ENCODE results near the gene NUFIP1.

NUFIP1 gene

GRCh38 chr13:44927968-44928367, 61.3 kb downstream of the NUFIP1 start:
- no peak for TF ChIP-seq EP300 (IDR thresholded peaks at IDR 0.05; ENCODE audit: borderline replicate concordance)
- no peak for TF ChIP-seq CEBPB (IDR thresholded peaks at IDR 0.05)
- no peak for TF ChIP-seq TAF1 (IDR thresholded peaks at IDR 0.05; ENCODE audit: low read depth)
- TF ChIP-seq CREB1 (IDR thresholded peaks at IDR 0.05; ENCODE audit: low read depth): no peak
- no peak for TF ChIP-seq ZBTB7A (IDR thresholded peaks at IDR 0.05; ENCODE audit: low read depth)
- no peak for TF ChIP-seq TCF12 (IDR thresholded peaks at IDR 0.05; ENCODE audit: low read depth)
- TF ChIP-seq MAX (IDR thresholded peaks at IDR 0.05): no peak
- TF ChIP-seq FOXM1 (IDR thresholded peaks at IDR 0.05; ENCODE audit: borderline replicate concordance, low read depth): no peak
- TF ChIP-seq NFIC (IDR thresholded peaks at IDR 0.05): no peak
- TF ChIP-seq, protein P1, sequence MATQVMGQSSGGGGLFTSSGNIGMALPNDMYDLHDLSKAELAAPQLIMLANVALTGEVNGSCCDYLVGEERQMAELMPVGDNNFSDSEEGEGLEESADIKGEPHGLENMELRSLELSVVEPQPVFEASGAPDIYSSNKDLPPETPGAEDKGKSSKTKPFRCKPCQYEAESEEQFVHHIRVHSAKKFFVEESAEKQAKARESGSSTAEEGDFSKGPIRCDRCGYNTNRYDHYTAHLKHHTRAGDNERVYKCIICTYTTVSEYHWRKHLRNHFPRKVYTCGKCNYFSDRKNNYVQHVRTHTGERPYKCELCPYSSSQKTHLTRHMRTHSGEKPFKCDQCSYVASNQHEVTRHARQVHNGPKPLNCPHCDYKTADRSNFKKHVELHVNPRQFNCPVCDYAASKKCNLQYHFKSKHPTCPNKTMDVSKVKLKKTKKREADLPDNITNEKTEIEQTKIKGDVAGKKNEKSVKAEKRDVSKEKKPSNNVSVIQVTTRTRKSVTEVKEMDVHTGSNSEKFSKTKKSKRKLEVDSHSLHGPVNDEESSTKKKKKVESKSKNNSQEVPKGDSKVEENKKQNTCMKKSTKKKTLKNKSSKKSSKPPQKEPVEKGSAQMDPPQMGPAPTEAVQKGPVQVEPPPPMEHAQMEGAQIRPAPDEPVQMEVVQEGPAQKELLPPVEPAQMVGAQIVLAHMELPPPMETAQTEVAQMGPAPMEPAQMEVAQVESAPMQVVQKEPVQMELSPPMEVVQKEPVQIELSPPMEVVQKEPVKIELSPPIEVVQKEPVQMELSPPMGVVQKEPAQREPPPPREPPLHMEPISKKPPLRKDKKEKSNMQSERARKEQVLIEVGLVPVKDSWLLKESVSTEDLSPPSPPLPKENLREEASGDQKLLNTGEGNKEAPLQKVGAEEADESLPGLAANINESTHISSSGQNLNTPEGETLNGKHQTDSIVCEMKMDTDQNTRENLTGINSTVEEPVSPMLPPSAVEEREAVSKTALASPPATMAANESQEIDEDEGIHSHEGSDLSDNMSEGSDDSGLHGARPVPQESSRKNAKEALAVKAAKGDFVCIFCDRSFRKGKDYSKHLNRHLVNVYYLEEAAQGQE (IDR thresholded peaks at IDR 0.05; ENCODE audit: low read depth): no peak
- TF ChIP-seq EGR1 (IDR thresholded peaks at IDR 0.05): no peak
- no peak for TF ChIP-seq TEAD4 (IDR thresholded peaks at IDR 0.05)
- no peak for TF ChIP-seq YY1 (IDR thresholded peaks at IDR 0.05; ENCODE audit: low read depth)

DNA sequence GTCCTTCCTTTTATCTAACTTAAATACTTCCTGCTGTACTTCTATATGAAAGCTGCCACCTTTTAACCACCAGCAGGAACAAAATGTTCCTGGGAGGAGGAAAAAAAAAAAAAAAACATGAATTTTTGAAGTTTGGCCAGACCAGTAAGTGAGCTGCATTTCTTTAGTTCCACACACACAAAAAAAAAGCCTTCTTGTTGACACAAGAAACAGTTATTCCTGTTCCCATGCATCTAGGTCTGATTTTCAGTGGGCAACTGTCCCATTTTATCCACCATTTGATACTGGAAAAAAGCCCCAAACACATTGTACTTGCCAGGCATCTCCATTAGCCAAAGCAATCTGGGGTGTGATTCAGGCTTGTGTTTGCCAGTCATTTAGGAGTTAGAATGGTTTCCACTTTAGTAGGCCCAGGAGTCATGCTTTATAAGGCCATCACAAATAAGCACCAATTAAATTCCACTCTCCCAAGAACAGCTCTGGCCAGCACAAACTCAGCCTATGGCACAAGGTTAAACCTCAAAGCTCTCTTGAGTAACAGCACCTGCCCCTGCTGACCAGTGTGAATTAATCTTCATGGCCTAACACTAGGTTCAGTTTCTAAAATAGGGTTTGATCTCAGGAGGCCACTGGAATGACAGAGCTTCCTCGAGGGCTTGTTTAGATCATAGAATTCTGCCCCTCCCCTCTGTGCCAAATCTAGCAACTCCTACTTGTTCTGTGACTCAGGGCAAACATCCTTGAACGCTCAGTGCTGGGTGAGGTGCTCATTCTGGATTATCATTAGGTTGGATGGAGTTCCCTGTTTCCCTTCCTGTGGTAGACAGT, 67.1 kb downstream of the NUFIP1 start:
- TF ChIP-seq USF1 (IDR thresholded peaks at IDR 0.05) (no peak), EP300 (IDR thresholded peaks at IDR 0.05; ENCODE audit: borderline replicate concordance) (no peak), EGR1 (IDR thresholded peaks at IDR 0.05) (no peak), NFIC (IDR thresholded peaks at IDR 0.05) (no peak)

GRCh38 chr13:44921246-44921877, 67.9 kb downstream of the NUFIP1 start:
- no peak for TF ChIP-seq FOXM1 (IDR thresholded peaks at IDR 0.05; ENCODE audit: borderline replicate concordance, low read depth)
- no peak for TF ChIP-seq TEAD4 (IDR thresholded peaks at IDR 0.05)
- TF ChIP-seq, protein P1 (IDR thresholded peaks at IDR 0.05; ENCODE audit: low read depth): no peak

DNA sequence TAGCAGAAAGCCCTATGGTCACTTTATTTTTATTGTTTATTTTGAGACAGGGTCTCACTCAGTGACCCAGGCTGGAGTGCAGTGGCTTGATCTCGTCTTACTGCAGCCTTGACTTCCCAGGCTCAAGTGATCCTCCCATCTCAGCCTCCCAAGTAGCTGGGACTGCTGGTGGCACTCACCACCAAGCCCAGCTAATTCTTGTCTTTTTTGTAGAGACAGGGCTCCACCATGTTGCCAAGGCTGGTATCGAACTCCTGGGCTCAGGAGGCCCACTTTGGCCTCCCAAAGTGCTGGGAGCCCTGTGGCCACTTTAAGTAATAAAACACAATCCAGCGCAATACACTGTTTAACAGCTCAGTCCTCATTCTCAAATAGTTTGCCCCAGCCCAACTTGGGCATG, 69.3 kb downstream of the NUFIP1 start:
- TF ChIP-seq RAD21 (IDR thresholded peaks at IDR 0.05; ENCODE audit: low read depth) (peak; percentile 31; the same call in 1 of the 2 replicates), NFIC (IDR thresholded peaks at IDR 0.05) (no peak)

DNA sequence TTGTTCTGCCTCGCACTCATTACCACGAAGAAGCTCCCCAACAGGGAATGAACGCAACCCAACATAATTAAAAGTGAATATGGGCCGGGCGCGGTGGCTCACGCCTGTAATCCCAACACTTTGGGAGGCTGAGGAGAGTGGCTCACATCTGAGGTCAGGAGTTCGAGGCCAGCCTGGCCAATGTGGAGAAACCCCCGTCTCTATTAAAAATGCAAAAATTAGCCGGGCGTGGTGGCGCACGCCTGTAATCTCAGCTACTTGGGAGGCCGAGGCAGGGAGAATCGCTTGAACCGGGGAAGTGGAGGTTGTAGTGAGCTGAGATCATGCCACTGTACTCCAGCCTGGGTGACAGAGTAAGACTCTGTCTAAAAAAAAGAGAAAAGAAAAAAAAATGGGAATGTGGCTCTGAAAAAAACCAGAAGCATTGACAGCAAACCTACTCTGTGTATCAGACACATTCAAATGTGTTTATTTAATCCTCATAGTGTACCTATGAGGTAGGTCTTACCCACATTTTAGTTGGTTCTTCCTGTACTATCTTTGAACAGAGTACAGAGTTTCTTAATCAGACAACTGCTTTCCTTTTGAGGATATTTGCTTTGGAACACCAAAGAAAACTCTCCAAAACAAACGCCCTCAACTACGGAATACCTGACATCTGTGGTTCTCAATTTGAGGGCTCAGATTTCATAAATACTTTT, 70.0 kb downstream of the NUFIP1 start:
- TF ChIP-seq EP300 (IDR thresholded peaks at IDR 0.05; ENCODE audit: borderline replicate concordance) (no peak), RAD21 (IDR thresholded peaks at IDR 0.05; ENCODE audit: low read depth) (no peak), CEBPB (IDR thresholded peaks at IDR 0.05) (no peak), MAX (IDR thresholded peaks at IDR 0.05) (no peak), FOXM1 (IDR thresholded peaks at IDR 0.05; ENCODE audit: borderline replicate concordance, low read depth) (no peak), TCF12 (IDR thresholded peaks at IDR 0.05; ENCODE audit: low read depth) (no peak)

GRCh38 chr13:44918326-44919103, 70.8 kb downstream of the NUFIP1 start:
- TF ChIP-seq TAF1 (IDR thresholded peaks at IDR 0.05; ENCODE audit: low read depth) (peak; percentile 66; the same call in 1 of the 2 replicates), EP300 (IDR thresholded peaks at IDR 0.05; ENCODE audit: borderline replicate concordance) (no peak; the same call in 1 of the 2 replicates), CEBPB (IDR thresholded peaks at IDR 0.05) (no peak), FOXM1 (IDR thresholded peaks at IDR 0.05; ENCODE audit: borderline replicate concordance, low read depth) (peak; percentile 34; the same call in 1 of the 2 replicates), RAD21 (IDR thresholded peaks at IDR 0.05; ENCODE audit: low read depth) (peak; percentile 54; the same call in 1 of the 2 replicates), CREB1 (IDR thresholded peaks at IDR 0.05; ENCODE audit: low read depth) (no peak), USF1 (IDR thresholded peaks at IDR 0.05) (no peak), TEAD4 (IDR thresholded peaks at IDR 0.05) (peak; percentile 81), YY1 (IDR thresholded peaks at IDR 0.05; ENCODE audit: low read depth) (0 out of 2 replicates have a peak, but pooled peaks have one; percentile 40), NFIC (IDR thresholded peaks at IDR 0.05) (0 out of 2 replicates have a peak, but pooled peaks have one; percentile 22), EGR1 (IDR thresholded peaks at IDR 0.05) (no peak), TCF12 (IDR thresholded peaks at IDR 0.05; ENCODE audit: low read depth) (0 out of 2 replicates have a peak, but pooled peaks have one; percentile 42), MAX (IDR thresholded peaks at IDR 0.05) (peak; percentile 93), ZBTB7A (IDR thresholded peaks at IDR 0.05; ENCODE audit: low read depth) (no peak)
- TF ChIP-seq, protein P1 (IDR thresholded peaks at IDR 0.05; ENCODE audit: low read depth): no peak
